ENCODE results near the gene PLCB1.

- TF ChIP-seq, protein P1, sequence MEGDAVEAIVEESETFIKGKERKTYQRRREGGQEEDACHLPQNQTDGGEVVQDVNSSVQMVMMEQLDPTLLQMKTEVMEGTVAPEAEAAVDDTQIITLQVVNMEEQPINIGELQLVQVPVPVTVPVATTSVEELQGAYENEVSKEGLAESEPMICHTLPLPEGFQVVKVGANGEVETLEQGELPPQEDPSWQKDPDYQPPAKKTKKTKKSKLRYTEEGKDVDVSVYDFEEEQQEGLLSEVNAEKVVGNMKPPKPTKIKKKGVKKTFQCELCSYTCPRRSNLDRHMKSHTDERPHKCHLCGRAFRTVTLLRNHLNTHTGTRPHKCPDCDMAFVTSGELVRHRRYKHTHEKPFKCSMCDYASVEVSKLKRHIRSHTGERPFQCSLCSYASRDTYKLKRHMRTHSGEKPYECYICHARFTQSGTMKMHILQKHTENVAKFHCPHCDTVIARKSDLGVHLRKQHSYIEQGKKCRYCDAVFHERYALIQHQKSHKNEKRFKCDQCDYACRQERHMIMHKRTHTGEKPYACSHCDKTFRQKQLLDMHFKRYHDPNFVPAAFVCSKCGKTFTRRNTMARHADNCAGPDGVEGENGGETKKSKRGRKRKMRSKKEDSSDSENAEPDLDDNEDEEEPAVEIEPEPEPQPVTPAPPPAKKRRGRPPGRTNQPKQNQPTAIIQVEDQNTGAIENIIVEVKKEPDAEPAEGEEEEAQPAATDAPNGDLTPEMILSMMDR (IDR thresholded peaks at IDR 0.05), result no peak
- no peak for TF ChIP-seq POLR2A (IDR thresholded peaks at IDR 0.05)
Measured at GRCh38 chr20:8318965-8319625, 187.0 kb downstream of the PLCB1 start.

Data from Peyer's patch (tissue), 4 donors.